HG02943 (cell line): ENCODE data around the gene COX14.
"Not testable (repeated sequence)": the region's sequence is repeated elsewhere in the genome, so short reads cannot be mapped to it uniquely, and the experiment has no call there.

Experiments used
- ATAC-seq: cut with Tn5 transposase; IDR thresholded peaks from one replicate; pipeline ENCODE4 v1.9.1; 2021; ENCODE audit warnings: mild to moderate bottlenecking, low read depth, moderate library complexity; ENCODE audit not compliant: unreplicated experiment

The COX14 gene

GRCh38 chr12:50107416-50108268 is 4.4 kb upstream of the COX14 start:
- ATAC-seq = no peak

DNA sequence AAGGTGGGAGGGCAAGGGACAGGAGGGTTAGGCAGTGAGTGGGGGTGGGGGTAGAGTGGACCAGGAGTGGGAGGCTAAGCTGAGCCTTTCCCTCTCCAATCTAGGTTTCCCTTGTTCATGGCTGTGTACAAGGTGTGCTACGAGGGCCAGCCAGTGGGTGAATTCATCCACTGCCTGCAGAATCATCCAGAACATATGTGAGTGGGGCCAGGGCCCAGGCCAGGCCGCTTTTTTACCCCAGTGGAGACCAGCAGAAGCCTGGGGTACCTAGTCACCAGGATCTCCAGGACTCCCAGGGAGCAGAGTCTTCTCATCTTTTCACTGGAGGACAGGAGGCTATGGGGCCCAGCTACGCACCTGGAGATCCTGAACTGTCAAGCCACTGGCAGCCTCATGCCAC is 2.7 kb upstream of the COX14 start:
- ATAC-seq = no peak

- no peak for ATAC-seq
These were observed 1.8 kb upstream of the COX14 start for GRCh38 chr12:50110127-50110761.

- ATAC-seq = no peak
These were observed 1.2 kb upstream of the COX14 start for GRCh38 chr12:50110762-50111351.

DNA sequence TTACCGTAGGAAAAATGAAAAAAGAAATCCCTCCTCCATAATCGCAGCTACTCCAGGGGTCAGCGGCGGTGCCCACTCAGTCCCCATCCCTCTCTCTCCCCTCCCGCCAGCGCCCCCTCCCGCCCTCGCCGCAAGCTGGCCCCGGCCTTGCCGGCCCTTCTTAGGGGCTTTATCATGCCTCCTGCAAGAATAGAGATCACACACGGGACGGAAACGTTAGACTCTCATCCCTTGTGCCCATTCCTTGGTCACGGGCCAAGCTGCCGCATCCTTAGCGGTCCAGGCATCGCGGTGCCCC is 692 bp upstream of the COX14 start:
- peak; percentile 6 for ATAC-seq

- no peak for ATAC-seq
These were observed 601 bp downstream of the COX14 start for GRCh38 chr12:50112456-50113218.

GRCh38 chr12:50117057-50117622 is 5.1 kb downstream of the COX14 start:
- ATAC-seq = no peak

DNA sequence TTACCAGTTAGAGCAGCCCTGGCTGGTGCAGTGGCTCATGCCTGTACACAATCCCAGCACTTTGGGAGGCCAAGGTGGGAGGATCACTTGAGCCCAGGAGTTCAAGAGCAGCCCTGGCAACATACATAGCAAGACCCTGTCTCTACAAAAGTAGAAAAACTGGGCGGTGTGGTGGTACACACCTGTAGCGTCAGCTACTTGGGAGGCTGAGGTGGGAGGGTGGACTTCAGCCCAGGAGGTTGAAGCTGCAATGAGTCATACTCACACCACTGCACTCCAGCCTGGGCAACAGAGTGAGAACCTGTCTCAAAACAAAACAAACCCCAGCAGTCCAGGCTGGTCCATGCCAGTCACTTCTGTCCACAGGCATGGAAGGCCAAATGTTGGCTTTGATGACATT is 7.4 kb downstream of the COX14 start:
- no peak for ATAC-seq

DNA sequence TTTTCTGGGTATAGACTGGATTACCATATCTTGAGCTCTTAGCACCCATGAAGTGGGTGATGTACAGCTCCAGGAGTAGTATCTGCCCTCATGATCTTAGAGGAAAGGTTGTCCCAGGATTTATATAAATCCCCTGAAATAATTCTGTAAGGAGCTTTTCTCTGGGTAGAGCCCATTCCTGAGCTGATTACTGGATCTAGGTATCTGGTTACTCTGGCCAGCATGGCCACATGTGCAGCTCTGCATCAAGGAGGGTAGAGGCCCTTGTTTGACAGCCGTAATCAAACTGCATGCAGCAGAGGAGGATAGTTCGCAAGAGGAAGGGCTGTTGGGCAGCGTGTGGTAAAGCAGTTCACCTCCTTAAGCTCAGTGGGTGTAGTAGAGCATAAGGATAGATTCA is 8.5 kb downstream of the COX14 start:
- no peak for ATAC-seq

DNA sequence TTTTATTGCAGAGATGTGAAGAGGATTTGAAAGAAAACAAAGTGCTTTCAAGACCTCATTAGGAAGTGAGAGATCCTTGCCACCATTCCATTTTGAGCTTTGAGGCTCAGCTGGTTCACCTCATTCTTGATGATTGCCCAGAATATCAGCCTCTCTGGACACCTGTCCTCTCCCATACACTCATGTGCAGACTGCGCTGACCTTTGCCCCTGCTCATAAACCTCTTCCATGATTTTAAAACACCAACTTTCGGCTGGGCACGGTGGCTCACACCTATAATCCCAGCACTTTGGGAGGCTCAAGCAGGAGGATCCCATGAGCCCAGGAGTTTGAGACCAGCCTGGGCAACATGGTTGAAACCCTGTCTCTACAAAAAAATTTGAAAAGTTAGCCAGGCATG is 8.9 kb downstream of the COX14 start:
- ATAC-seq = no peak

GRCh38 chr12:50121641-50122040 is 9.6 kb downstream of the COX14 start:
- ATAC-seq = no peak

DNA sequence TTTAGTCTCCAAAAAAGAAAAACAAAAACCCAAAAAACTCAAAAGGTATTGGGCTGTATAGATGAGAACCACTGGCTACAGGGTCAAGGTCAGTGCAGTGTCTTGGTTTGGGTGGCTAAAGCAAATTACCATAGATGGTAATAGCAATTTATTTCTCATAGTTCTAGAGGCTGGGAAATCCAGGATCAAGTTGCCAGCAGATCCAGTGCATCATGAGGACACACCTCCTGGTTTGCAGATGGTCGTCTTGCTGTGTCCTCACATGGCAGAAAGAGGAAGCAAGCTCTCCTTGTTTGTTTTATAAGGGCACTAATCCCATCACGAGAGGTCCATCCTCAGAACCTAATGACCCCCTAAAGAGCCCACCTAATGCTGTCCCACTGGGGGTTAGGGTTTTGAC is 11.2 kb downstream of the COX14 start:
- ATAC-seq = no peak

DNA sequence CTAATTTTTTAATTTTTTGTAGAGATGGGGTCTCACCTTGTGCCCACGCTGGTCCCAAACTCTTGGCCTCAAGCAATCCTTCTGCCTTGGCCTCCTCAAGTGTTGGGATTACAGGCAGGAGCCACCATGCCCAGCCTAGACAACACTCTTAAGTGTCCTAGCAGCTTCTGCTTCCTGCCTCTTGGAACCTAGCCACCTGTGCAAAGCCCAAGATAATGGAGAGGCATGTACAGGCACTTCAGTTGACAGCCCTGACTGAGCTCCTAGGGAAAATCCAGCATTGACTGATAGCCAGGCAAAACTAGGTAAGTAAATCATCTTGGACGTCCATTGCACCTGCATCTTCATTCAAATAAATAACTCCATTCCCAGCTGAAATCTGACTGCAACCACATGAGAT is 15.5 kb downstream of the COX14 start:
- no peak for ATAC-seq

DNA sequence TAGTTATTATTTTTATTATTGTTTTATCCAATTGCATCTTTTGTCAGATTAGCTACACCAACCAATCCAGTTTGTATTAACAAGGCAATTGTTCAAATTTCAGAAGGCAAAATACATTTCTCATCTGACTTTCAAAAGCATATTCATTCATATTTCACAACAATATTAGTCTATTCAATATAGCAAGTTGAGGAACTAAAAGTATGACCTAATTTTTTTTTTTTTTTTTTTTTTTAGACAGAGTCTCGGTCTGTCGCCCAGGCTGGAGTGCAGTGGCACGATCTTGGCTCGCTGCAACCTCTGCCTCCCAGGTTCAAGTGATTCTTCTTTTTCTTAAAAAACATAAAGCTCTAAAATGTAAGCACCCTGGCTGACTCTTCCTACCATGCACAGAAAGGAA is 17.3 kb downstream of the COX14 start:
- no peak for ATAC-seq

DNA sequence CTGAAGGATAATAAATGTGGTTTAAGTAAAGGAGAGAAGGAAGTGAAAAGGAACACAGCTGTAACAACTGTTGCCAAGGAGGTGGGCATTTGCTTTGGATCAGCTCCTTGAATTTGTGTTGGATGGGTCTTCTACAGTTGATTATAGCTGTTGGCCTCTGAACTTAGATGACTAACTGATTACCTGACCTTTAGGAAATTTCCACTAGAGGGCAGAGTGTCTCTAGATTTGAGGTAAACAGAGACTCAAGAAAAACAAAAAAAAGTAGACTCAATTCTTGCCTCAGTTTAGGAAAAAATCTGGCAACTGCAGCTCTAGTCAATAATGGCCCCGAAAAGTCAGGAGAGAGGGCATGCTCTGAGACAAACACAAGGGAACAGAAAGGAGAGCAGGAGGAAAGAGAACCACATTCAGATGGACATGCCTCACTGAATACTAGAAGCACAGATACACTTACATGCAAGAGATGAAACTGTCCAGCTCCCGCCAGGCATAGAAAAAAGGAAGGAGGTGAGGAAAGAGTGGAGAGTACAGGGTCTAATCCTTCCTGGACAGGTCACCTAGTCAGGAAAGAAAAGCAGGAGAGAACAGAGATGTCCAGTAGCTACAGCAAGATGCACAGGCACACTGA is 20.6 kb downstream of the COX14 start:
- no peak for ATAC-seq

DNA sequence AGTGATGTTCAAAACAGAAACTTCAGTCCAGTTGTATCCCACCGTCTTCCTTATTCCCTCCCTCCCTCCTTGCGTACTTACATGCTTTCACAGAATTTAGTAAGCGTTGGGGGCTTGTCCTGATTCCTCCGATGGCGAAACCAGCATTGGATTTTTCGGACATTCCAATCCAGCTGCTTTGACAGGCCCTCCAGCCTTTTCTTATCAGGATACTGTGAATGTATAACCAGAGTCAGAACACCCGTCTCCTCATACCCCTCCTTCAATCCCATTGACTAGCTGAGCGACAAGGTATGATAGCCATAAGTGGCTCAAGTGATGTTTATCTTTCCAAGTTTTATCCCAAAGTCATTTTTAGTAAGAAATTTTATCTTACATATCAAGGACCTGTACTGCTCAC is 31.0 kb downstream of the COX14 start:
- no peak for ATAC-seq

DNA sequence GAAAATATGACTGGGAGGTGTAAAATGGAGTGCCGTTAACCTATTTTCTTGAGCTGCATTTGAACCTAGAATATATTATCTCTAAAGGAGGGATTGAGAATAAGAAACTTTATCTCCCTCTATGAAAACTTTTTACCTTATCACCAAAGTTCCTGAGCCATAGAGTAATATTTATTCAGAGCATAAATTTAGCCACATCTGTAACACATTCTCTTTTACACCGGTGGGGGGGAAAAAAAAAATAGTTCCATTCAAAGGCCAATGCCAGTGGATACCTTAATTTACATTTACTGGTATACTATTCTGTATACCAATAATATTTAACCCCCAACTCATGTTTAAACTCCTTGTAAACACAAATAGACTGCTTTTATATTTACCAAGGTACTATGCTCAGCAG is 33.4 kb downstream of the COX14 start:
- ATAC-seq = no peak

- ATAC-seq = no peak
These were observed 35.2 kb downstream of the COX14 start for GRCh38 chr12:50147281-50147680.

- ATAC-seq = not testable (repeated sequence)
These were observed 36.0 kb downstream of the COX14 start for GRCh38 chr12:50148011-50148410.

GRCh38 chr12:50149311-50149710 is 37.3 kb downstream of the COX14 start:
- ATAC-seq = no peak
